HepG2 (cell line): Measurements from ENCODE around the gene PYHIN1. TPM values are rescaled to one million over a fixed set of nuclear protein-coding genes. Genes with fewer than 3 reads are reported as not detected.

Source experiments
- ATAC-seq: fragments of 200-7000 bp; cut with Tn5 transposase; 3 replicates; pipeline ENCODE4 v1.9.1; 2020; ENCODE audit warnings: mild to moderate bottlenecking, moderate library complexity
- BruUV-seq: library from RNA; stranded (reverse); fragments of 400-500 nt; replicated peaks from 2 replicates; lab custom pipeline; 2021; lab: Mats Ljungman, UMichigan
- CTCF ChIA-PET: fragments of 300-600 bp; formaldehyde crosslinking; extraction: SDS; loops from one replicate; lab custom pipeline; 2021; ENCODE audit warnings: low total read pairs, inconsistent platforms, low intra/inter-chr PET ratio; lab: Yijun Ruan, JAX
- POLR2A ChIA-PET: fragments of 350-600 bp; sonication (Branson Sonifier 250); formaldehyde crosslinking; loops from one replicate; lab custom pipeline; 2020; ENCODE audit warnings: antibody characterized with exemption, inconsistent platforms; lab: Yijun Ruan, JAX
- DNase-seq: peaks from one replicate; pipeline ENCODE4 v3.0.0-alpha.2; 2015; ENCODE audit warnings: low spot score
- FAIRE-seq: peaks from 3 replicates; lab custom pipeline; 2011; peaks lifted over from hg19 to GRCh38; lab: Jason Lieb, UNC
- H2AFZ ChIP-seq: one replicate; pipeline ENCODE4 v1.6.1; 2011; ENCODE audit warnings: low read length, inconsistent platforms
- H3K27ac ChIP-seq: fragments of 300-600 bp; 3 replicates; pipeline ENCODE4 v1.8.0; 2011; ENCODE audit warnings: mixed run types, mild to moderate bottlenecking, mixed read lengths, low read length, inconsistent platforms; ENCODE audit not compliant: insufficient read depth; ENCODE audit errors: extremely low read length
- H3K27me3 ChIP-seq, 2 experiments: fragments of 200-600 bp in 1 of 2; 2 replicates in 1 of 2; 3 replicates in 1 of 2; pipeline versions ENCODE4 v1.6.0 to v1.8.0; 2011; ENCODE audit warnings: low read length in 2 of 2, mild to moderate bottlenecking in 2 of 2, moderate library complexity in 2 of 2, inconsistent platforms in 1 of 2; ENCODE audit not compliant: insufficient read depth in 2 of 2, control insufficient read depth in 1 of 2
- H3K36me3 ChIP-seq, 2 experiments: fragments of 200-600 bp in 1 of 2; replicated peaks in 1 of 2; 2 replicates in 1 of 2; 3 replicates in 1 of 2; pipeline versions ENCODE4 v1.5.1 to v1.8.0; 2011; ENCODE audit warnings: low read length in 2 of 2, inconsistent platforms in 1 of 2; ENCODE audit not compliant: insufficient read depth in 2 of 2, control insufficient read depth in 1 of 2
- H3K4me1 ChIP-seq: 2 replicates; pipeline ENCODE4 v1.5.1; 2012; ENCODE audit warnings: low read length, inconsistent platforms; ENCODE audit not compliant: insufficient read depth
- H3K4me2 ChIP-seq: 2 replicates; pipeline ENCODE4 v1.6.0; 2011; ENCODE audit warnings: low read depth, low read length, inconsistent platforms
- H3K4me3 ChIP-seq, 3 experiments: fragments of 200-600 bp in 1 of 3; sonication (generic), shearing (Covaris generic) in 1 of 3; replicated peaks in 1 of 3; 2 replicates each; pipeline ENCODE4 v1.5.1; 2011 to 2016; ENCODE audit warnings: low read length in 3 of 3, inconsistent platforms in 2 of 3, low read depth in 2 of 3, mild to moderate bottlenecking in 2 of 3, control low read depth in 1 of 3, mixed read lengths in 1 of 3; ENCODE audit not compliant: insufficient read depth in 1 of 3
- H3K79me2 ChIP-seq: one replicate; pipeline ENCODE4 v1.6.1; 2011; ENCODE audit warnings: low read length, inconsistent platforms; ENCODE audit not compliant: insufficient read depth
- H3K9ac ChIP-seq: 2 replicates; pipeline ENCODE4 v1.6.0; 2011; ENCODE audit warnings: mild to moderate bottlenecking, low read depth, low read length, inconsistent platforms; ENCODE audit not compliant: insufficient read depth
- H3K9me3 ChIP-seq: 2 replicates; pipeline ENCODE4 v1.5.1; 2012; ENCODE audit warnings: mild to moderate bottlenecking, low read length
- H4K20me1 ChIP-seq: 2 replicates; pipeline ENCODE4 v1.6.0; 2011; ENCODE audit warnings: inconsistent platforms, mild to moderate bottlenecking, low read length, moderate library complexity; ENCODE audit not compliant: insufficient read depth
- BORCS8-MEF2B ChIP-seq: sonication (generic); formaldehyde crosslinking; IDR thresholded peaks from 2 replicates; pipeline ENCODE4 v1.8.0; 2022; ENCODE audit warnings: mild to moderate bottlenecking, missing genetic modification reagents
- FLYWCH1 ChIP-seq: sonication (generic); formaldehyde crosslinking; IDR thresholded peaks from 2 replicates; pipeline ENCODE4 v1.8.1; 2023; ENCODE audit warnings: mild to moderate bottlenecking, missing genetic modification reagents
- IKZF5 ChIP-seq: IDR thresholded peaks from 2 replicates; pipeline ENCODE4 v1.6.1; 2018; ENCODE audit warnings: missing genetic modification reagents, mild to moderate bottlenecking, missing compliant biosample characterization
- MAX ChIP-seq: IDR thresholded peaks from 2 replicates; pipeline ENCODE4 v1.6.1; 2012; ENCODE audit warnings: inconsistent platforms
- MTA1 ChIP-seq: sonication (generic); formaldehyde crosslinking; IDR thresholded peaks from 2 replicates; pipeline ENCODE4 v1.4.0; 2020; ENCODE audit warnings: missing genetic modification reagents, mild to moderate bottlenecking, borderline replicate concordance
- NFIC ChIP-seq: IDR thresholded peaks from 2 replicates; pipeline ENCODE4 v1.6.1; 2012; ENCODE audit warnings: mild to moderate bottlenecking, low read length, inconsistent platforms
- POLR2A ChIP-seq, 2 experiments: IDR thresholded peaks; 2 replicates each; pipeline ENCODE4 v1.6.1; 2011; ENCODE audit warnings: low read depth in 2 of 2, low read length in 2 of 2, mild to moderate bottlenecking in 1 of 2, moderate library complexity in 1 of 2; ENCODE audit not compliant: insufficient read depth in 1 of 2
- PREB ChIP-seq: sonication (generic); formaldehyde crosslinking; IDR thresholded peaks from 2 replicates; pipeline ENCODE4 v1.4.0; 2020; ENCODE audit warnings: missing genetic modification reagents
- SOX13 ChIP-seq, 3 experiments: fragments of 450-650 bp in 1 of 3; sonication (generic) in 1 of 3; formaldehyde crosslinking in 1 of 3; IDR thresholded peaks in 2 of 3; conservative IDR thresholded peaks in 1 of 3; 2 replicates each; pipeline versions ENCODE4 v1.5.0 to v1.6.1; 2016 to 2020; ENCODE audit warnings: antibody characterized with exemption in 1 of 3, mild to moderate bottlenecking in 1 of 3, missing compliant biosample characterization in 1 of 3, missing genetic modification reagents in 1 of 3, moderate library complexity in 1 of 3
- SRF ChIP-seq: IDR thresholded peaks from 2 replicates; pipeline ENCODE4 v1.6.1; 2011; ENCODE audit warnings: mild to moderate bottlenecking, low read depth, low read length, moderate library complexity
- THYN1 ChIP-seq: sonication (generic); formaldehyde crosslinking; IDR thresholded peaks from 2 replicates; pipeline ENCODE4 v1.8.1; 2023; ENCODE audit warnings: low read depth, mild to moderate bottlenecking, moderate library complexity, missing genetic modification reagents, borderline replicate concordance
- ZNF276 ChIP-seq: sonication (generic); formaldehyde crosslinking; IDR thresholded peaks from 2 replicates; pipeline ENCODE4 v1.4.0; 2020; ENCODE audit warnings: mild to moderate bottlenecking, low read depth, missing genetic modification reagents
- ZNF337 ChIP-seq: sonication (generic); formaldehyde crosslinking; IDR thresholded peaks from 2 replicates; pipeline ENCODE4 v1.5.1; 2020; ENCODE audit warnings: missing genetic modification reagents, low read depth, mild to moderate bottlenecking, borderline replicate concordance
- ZNF605 ChIP-seq: sonication (generic); formaldehyde crosslinking; IDR thresholded peaks from 2 replicates; pipeline ENCODE4 v1.8.0; 2022; ENCODE audit warnings: mild to moderate bottlenecking, missing genetic modification reagents
- ZNF687 ChIP-seq: sonication (generic); formaldehyde crosslinking; IDR thresholded peaks from 2 replicates; pipeline ENCODE4 v1.5.1; 2020; ENCODE audit warnings: mild to moderate bottlenecking, missing genetic modification reagents, moderate library complexity
- ZNF781 ChIP-seq: sonication (generic); formaldehyde crosslinking; IDR thresholded peaks from 2 replicates; pipeline ENCODE4 v1.5.1; 2020; ENCODE audit warnings: borderline replicate concordance, mild to moderate bottlenecking, missing genetic modification reagents; ENCODE audit errors: not compliant biosample characterization
- in situ Hi-C: cut with HindIII; loops from 2 replicates; pipeline ENCODE4 v1.10.0; 2017; ENCODE audit warnings: low pct_unique_long_range_greater_than_20kb; ENCODE audit not compliant: extremely low pct_ligation_motif_present
- intact Hi-C: fragments of 100-400 bp; cut with micrococcal nuclease; formaldehyde crosslinking; loops from one replicate; pipeline ENCODE4 v1.10.0; 2022; ENCODE audit not compliant: unreplicated experiment
- polyA plus RNA-seq, 8 experiments: library from polyadenylated mRNA; depleted of rRNA in 3 of 8; stranded (reverse) in 7 of 8; unstranded in 1 of 8; fragments of >200 nt; fragmentation: Illumina TruSeq in 4 of 8; extraction: Trizol in 4 of 8; gene quantifications; 2 replicates each; pipeline versions ENCODE4 v1.2.1 to v1.2.3, GENCODE V29; 2011 to 2016; ENCODE audit warnings: low read depth in 4 of 8, missing spikeins in 1 of 8, mixed read lengths in 1 of 8; ENCODE audit not compliant: insufficient read depth in 1 of 8
- total RNA-seq, 5 experiments: library from RNA; depleted of rRNA; stranded (reverse); fragments of >200 nt; fragmentation: Illumina TruSeq; extraction: Trizol; gene quantifications; 2 replicates each; pipeline ENCODE4 v1.2.3, GENCODE V29; 2016; ENCODE audit warnings: low read depth in 1 of 5

Gene PYHIN1
- total and polyA plus RNA-seq, 2 of the 13 experiments (the other 11 are each of a cell fraction or from before 2014, with no cell fraction given) = not detected

GRCh38 chr1:158946785-158947184 lies 15.4 kb downstream of the PYHIN1 start:
- CTCF ChIA-PET = no interaction called here
- Histone ChIP-seq H3K4me1 (no peaks in the 10 kb centered on the region), H3K27me3 (no peaks in the 10 kb centered on the region), H3K4me2 (no peak overlapping the region), H3K9me3 (peaks cover 84% of the 10 kb centered on the region), H3K4me3 (no peak overlapping the region), H3K27ac (no peak overlapping the region), H3K9ac (no peak overlapping the region), H3K36me3 (no peaks in the 10 kb centered on the region), H2AFZ (no peak overlapping the region), H3K79me2 (no peaks in the 10 kb centered on the region), H4K20me1 (no peaks in the 10 kb centered on the region)
- ATAC-seq (no peak), DNase-seq (no peak), FAIRE-seq (no peak)
- intact Hi-C loops = no loop called here
- in situ Hi-C loops = no loop called here
- no TSS peak for BruUV-seq
- no peak for TF ChIP-seq FLYWCH1 (CRISPR knock-in tag)
- TF ChIP-seq IKZF5 (CRISPR knock-in tag) = no peak
- no peak for TF ChIP-seq ZNF276 (CRISPR knock-in tag)
- no peak for TF ChIP-seq MAX
- TF ChIP-seq ZNF687 (CRISPR knock-in tag) = no peak
- TF ChIP-seq BORCS8-MEF2B = no peak
- no peak for TF ChIP-seq SRF
- TF ChIP-seq ZNF605 (CRISPR knock-in tag) = no peak
- no peak for TF ChIP-seq ZNF337
- TF ChIP-seq POLR2A (IDR thresholded peaks at IDR 0.05; ENCODE audit: insufficient read depth in 1 of 2, low read depth in 2 of 2, low read length in 2 of 2) = no peak
- TF ChIP-seq SOX13 (IDR thresholded peaks at IDR 0.05) = no peak
- no peak for TF ChIP-seq SOX13 (CRISPR knock-in tag; conservative IDR thresholded peaks at IDR 0.05 in 1 of 2, IDR thresholded peaks at IDR 0.05 in 1 of 2)
- TF ChIP-seq ZNF781 (CRISPR knock-in tag) = no peak
- TF ChIP-seq THYN1 (CRISPR knock-in tag) = no peak
- TF ChIP-seq NFIC = no peak
- TF ChIP-seq PREB (CRISPR knock-in tag) = no peak
- no peak for TF ChIP-seq MTA1
- POLR2A ChIA-PET = no interaction called here
